HG02981 (cell line): ENCODE results near the gene SPINT2.
"Not testable (repeated sequence)": the region's sequence is repeated elsewhere in the genome, so short reads cannot be mapped to it uniquely, and the experiment has no call there.

Experiments used
- ATAC-seq: cut with Tn5 transposase; IDR thresholded peaks from one replicate; pipeline ENCODE4 v1.9.1; 2021; ENCODE audit warnings: mild to moderate bottlenecking, moderate library complexity; ENCODE audit not compliant: unreplicated experiment

The SPINT2 gene

DNA sequence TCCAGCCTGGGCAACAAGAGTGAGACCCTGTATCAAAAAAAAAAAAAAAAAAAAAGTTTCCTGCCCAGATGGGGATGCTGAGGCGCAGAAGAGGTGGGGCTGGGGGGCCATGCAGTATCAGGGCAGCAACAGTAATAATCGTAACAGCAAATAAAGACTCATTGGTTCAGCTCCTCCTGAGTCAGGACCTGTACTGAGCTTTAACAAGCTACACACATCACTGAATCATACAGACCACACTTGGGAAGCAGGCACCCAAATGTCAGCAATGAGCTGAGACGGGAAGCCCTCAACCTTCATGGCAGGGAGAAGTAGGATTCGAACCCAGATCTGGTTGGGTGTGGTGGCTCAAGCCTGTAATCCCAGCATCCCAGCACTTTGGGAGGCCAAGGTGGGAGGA, 29.8 kb upstream of the SPINT2 start:
- no peak for ATAC-seq

GRCh38 chr19:38239816-38240215, 24.6 kb upstream of the SPINT2 start:
- ATAC-seq: no peak

GRCh38 chr19:38243279-38243673, 21.1 kb upstream of the SPINT2 start:
- ATAC-seq: no peak

DNA sequence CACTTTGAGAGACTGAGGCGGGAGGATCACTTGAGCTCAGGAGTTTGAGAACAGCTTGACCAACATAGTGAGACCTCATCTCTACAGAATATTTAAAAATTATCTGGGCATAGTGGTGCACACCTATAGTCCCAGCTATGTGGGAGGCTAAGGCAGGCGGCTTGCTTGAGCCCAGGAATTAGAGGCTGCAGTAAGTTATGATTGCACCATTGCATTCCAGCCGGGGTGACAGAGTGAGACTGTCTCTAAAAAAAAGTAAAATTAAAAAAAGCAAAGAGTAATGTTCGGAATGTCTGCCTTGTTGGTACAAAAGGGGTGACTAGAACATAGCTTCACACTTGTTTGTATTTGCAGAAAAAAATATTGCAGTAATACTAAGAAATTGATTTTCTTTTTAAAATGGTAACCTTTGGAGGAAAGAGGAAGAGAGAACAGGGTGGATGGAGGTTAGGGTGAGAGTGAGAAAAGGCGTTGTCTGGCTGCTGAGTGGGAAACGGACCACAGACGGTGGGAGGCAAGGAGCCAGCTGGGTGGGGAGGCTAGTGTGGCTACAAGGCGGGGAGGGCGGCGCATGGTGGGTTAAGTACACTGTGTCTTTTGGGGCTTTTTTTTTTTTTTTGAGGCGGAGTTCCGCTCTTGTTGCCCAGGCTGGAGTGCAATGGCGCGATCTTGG, 18.4 kb upstream of the SPINT2 start:
- ATAC-seq: no peak

GRCh38 chr19:38247126-38247525, 17.2 kb upstream of the SPINT2 start:
- ATAC-seq: no peak

DNA sequence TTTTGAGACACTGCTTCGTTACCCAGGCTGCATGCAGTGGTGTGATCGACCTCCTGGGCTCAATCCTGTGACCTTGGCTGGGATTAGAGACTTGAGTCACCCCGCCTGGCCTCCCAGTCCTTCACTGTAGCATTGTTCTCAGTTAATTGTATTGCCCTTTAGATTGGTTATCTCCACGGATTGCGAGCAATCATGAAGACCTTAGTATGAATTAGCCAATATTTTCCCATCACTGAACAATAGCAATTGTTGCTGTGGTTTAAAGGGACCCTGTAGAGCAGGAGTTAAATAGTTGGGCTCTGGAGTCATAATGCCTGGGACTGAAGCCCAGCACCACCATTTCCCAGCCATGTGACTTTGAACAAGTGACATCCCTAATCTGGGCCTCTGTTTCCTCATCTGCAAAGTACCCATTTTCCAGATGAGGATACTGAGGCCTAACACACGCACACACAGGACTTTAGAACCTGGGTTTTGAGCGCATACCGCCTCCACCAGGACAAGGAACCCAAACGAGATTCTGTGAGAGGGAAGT, 16.6 kb upstream of the SPINT2 start:
- ATAC-seq: no peak

DNA sequence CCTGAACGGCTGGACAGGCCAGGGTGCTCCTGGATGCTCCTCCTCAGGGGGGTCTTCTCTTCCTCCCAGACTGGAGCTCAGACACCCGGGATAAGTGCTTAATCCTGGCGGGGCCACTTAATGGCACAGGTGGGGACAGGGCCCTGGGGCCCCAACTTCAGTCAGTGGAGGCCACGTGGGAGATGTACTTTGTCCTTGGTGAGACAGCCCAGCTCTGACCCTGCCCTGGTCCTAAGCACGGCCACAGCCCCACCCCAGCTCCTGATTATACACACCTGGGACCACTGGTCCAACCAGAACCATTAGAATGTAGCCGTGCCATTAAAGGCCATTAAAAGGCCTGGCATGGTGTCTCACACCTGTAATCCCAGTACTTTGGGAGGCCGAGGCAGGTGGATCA, 16.0 kb upstream of the SPINT2 start:
- ATAC-seq: no peak

DNA sequence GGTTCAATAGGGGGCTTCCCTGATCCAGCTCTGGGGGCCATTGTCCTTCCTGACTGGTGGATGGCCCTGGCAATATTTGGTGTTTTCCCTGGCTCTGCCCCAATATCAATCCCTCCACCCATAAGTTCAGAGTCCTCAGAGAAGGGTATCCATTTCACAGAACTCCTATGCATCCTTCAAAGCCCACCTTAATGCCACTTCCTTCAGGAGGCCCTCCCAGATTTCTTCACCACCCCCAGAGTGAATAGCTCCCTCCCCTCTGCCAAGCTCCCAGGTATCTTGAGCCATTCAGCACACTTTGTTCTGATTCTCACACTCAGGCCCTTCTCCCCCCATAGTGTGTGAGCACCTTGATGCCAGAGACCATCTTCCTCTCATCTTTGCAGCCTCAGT, 13.9 kb upstream of the SPINT2 start:
- no peak for ATAC-seq

GRCh38 chr19:38250821-38251563, 13.4 kb upstream of the SPINT2 start:
- no peak for ATAC-seq

- no peak for ATAC-seq
Measured at GRCh38 chr19:38251564-38252051, 12.8 kb upstream of the SPINT2 start.

GRCh38 chr19:38252385-38252784, 12.0 kb upstream of the SPINT2 start:
- no peak for ATAC-seq

- ATAC-seq: no peak
Measured at GRCh38 chr19:38252941-38253691, 11.3 kb upstream of the SPINT2 start.

DNA sequence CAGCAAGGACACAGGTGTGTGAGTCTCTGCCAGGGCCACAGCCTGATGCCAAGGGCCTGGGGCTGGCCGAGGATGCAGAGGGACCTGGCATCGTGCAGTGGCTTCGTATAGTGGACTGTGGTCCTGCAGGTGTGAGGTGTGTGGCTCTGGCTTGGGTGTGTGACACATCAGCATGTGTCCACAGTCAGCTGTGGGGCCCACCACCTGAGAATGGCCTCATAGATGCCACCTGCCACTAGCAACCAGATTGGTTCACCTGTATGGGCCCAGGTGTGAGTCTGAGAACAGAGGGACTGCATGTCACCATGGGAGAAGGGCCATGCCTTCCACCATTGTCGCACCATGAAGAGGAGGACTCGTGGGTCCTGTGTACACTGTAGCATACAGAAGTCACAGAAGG, 10.6 kb upstream of the SPINT2 start:
- no peak for ATAC-seq

DNA sequence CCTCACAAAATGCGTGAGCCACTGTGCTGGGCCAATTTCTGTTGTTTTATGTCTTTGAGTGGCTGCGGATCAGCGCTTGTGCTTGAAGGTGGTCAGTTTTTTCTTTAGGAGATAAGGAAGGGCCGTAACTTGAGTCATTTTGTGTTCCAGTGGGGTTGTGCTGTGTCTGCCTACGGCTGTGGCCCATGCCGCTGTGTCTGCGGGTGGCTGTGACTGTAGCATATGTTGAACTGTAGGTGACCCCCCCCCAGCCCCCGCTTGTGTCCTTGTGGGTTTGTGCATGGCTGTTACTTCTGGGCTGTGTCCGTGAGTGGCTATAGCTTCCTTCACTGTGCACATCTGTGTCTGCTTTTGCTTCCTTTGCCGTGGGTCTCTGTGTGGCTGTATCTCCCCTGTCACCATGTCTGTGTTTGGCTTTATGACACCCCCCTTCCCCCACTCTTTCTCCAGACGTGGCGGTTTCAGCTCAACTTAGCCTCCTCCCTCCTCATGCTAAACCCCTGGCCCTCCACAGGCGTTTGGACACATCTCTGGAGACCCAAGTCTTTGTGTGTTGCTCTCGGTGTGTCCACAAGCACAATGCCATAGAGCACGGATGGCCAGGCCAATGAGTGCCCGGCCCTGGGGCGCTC, 8.9 kb upstream of the SPINT2 start:
- no peak for ATAC-seq

DNA sequence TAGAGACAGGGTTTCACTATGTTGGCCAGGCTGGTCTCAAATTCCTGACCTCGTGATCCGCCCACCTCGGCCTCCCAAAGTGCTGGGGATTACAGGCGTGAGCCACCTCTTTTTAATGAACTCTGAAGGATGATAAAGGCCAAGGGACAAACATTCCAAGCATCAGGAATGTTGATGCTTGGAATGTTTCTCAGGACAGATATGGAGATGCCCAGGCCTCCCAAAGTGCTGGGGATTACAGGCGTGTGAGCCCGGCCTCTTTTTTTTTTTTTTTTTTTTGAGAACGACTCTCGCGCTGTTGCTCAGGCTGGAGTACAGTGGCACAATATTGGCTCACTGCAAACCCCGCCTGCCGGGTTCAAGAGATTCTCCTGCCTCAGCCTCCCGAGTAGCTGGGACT, 2.4 kb upstream of the SPINT2 start:
- not testable (repeated sequence) for ATAC-seq

- no peak for ATAC-seq
Measured at GRCh38 chr19:38262585-38263268, 1.6 kb upstream of the SPINT2 start.

DNA sequence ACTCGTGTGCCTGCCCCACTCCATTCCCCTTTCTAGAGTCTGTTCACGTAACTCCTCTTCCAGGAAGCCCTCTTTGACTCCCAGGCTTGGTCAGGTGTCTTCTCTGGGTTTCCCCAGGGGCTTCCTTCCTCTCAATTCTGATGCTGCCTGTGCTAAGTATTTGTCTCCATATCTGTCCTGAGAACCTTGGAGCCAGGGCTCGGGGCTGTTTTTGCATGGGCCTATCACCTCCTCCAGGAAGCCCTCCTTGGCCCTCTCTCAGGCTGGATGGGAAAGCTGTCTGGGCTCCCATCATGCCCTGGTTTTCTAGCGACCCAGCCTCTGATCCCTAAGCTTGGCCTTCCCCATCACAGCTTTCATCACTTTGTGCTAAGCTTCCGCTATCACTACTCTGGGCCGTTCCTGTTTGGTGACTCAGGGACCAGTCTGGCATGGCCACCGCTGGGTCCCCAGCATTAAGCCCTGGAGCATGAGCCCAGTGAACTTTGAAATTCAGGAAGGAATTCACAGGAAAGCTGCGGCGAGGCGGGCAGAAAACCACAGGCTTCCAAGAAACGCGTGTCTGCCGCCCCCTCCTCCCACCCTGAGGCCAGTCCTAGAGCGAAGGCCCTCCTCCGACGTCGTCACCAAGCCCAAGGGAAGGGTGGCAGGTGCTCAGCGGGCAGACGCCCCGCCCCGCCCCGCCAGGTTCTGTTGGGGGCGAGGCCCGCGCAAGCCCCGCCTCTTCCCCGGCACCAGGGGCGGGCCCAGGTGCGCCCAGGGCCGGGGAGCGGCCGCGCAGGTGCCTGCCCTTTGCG, 486 bp upstream of the SPINT2 start:
- no peak for ATAC-seq

DNA sequence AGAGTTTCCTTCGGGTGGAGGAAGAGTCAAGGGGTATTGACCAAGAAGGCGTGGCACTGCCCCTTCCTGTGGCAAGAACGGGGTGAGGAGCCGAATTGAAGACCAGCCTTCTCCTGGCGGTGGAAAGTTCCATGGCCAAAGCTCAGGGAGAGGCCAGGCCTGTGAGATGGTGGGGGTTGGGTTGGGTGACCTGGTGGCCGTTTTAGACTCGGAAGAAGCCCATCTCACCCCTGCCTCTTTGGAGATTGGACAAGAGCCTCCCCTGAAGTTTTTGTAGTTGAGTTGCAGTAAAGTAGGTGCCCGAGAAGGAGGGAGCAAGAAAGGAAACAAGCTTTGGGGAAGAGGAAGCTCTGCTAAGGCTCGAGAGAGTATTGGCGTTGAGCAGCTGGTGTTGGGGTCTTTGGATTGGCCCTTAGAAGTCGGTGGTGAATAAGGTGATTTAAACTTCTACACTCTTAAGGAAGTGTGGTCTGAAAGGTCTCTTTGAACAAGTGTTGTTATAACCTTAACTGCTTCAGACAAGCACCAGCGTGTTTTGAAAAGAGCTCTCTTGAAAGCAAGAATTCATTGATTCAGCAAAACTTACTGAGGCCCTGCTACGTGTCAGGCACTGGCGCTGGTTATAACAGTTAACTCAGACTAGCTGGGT, 964 bp downstream of the SPINT2 start:
- ATAC-seq: no peak

DNA sequence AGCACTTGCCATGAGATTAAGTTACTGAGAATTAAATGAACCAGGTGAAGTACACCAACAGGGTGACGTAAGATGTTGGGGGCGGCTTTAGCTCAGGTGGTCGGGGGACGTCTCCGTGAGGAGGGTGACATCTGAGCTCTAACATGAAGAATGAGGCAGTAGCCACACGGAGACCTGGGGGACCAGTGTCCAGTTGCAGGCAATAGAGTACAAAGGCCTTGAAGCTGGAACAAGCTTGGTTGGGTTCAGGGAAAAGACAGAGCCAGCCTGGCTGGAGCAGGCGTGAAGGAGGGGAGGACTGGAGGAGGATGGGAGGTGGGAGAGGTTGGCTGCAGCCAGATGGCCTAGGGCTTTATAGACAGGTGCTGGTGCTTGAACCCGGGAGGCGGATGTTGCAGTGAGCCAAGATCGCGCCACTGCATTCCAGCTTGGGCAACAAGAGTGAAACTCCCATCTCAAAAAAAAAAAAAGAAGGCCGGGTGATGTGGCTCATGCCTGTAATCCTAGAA, 1.6 kb downstream of the SPINT2 start:
- no peak for ATAC-seq
